NB4 (cell line): ENCODE results near the gene PTPRG.

Experiments used
- MYC ChIP-seq: IDR thresholded peaks from 2 replicates; pipeline ENCODE4 v1.6.1; 2011; ENCODE audit warnings: low read depth, low read length
- POLR2A ChIP-seq: IDR thresholded peaks from 2 replicates; pipeline ENCODE4 v1.6.1; 2011; ENCODE audit warnings: mild to moderate bottlenecking; ENCODE audit not compliant: insufficient read length; ENCODE audit errors: extremely low read depth
- TF ChIP-seq, protein P1 (sequence below): IDR thresholded peaks from one replicate; pipeline ENCODE4 v1.5.1; 2012; ENCODE audit warnings: low read depth, low read length

- TF ChIP-seq, protein P1, sequence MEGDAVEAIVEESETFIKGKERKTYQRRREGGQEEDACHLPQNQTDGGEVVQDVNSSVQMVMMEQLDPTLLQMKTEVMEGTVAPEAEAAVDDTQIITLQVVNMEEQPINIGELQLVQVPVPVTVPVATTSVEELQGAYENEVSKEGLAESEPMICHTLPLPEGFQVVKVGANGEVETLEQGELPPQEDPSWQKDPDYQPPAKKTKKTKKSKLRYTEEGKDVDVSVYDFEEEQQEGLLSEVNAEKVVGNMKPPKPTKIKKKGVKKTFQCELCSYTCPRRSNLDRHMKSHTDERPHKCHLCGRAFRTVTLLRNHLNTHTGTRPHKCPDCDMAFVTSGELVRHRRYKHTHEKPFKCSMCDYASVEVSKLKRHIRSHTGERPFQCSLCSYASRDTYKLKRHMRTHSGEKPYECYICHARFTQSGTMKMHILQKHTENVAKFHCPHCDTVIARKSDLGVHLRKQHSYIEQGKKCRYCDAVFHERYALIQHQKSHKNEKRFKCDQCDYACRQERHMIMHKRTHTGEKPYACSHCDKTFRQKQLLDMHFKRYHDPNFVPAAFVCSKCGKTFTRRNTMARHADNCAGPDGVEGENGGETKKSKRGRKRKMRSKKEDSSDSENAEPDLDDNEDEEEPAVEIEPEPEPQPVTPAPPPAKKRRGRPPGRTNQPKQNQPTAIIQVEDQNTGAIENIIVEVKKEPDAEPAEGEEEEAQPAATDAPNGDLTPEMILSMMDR = no peak
- no peak for TF ChIP-seq POLR2A
- no peak for TF ChIP-seq MYC
These were observed 413.3 kb downstream of the PTPRG start for GRCh38 chr3:61974662-61975061.
